CD4-positive, CD25-positive, alpha-beta regulatory T cell (primary cell): ENCODE results near the gene LY86. TPM values are rescaled to one million over a fixed set of nuclear protein-coding genes. Genes with fewer than 3 reads are reported as not detected.
"Not testable (repeated sequence)": the region's sequence is repeated elsewhere in the genome, so short reads cannot be mapped to it uniquely, and the experiment has no call there.

ENCODE experiments used
- ATAC-seq, 2 donors: fragments of 150-1000 bp; cut with Tn5 transposase; one replicate each; pipeline ENCODE4 v1.10.0; 2021; ENCODE audit warnings: low read depth in 2 of 2, moderate number of reproducible peaks in 2 of 2, moderate library complexity in 1 of 2
- DNase-seq, 3 donors: peaks; one replicate each; pipeline versions ENCODE4 v3.0.0 to v3.0.0-alpha.2; 2012 to 2022; ENCODE audit warnings: mixed read lengths in 1 of 3
- H3K27ac ChIP-seq: one replicate; pipeline ENCODE4 v1.7.0; 2013; ENCODE audit warnings: mild to moderate bottlenecking, low read length; ENCODE audit not compliant: insufficient read depth, poor library complexity, severe bottlenecking
- H3K27me3 ChIP-seq: one replicate; pipeline ENCODE4 v1.7.0; 2013; ENCODE audit warnings: low read length; ENCODE audit not compliant: control insufficient read depth, insufficient read depth
- H3K36me3 ChIP-seq: one replicate; pipeline ENCODE4 v1.7.0; 2013; ENCODE audit warnings: mild to moderate bottlenecking, low read length, moderate library complexity; ENCODE audit not compliant: control insufficient read depth, insufficient read depth
- H3K4me1 ChIP-seq: 2 replicates; pipeline ENCODE4 v1.7.0; 2013; ENCODE audit warnings: mild to moderate bottlenecking, low read length; ENCODE audit not compliant: insufficient read depth, control insufficient read depth, poor library complexity, severe bottlenecking
- H3K4me3 ChIP-seq: one replicate; pipeline ENCODE4 v1.7.0; 2013; ENCODE audit warnings: low read depth, mild to moderate bottlenecking, low read length, moderate library complexity
- H3K9me3 ChIP-seq, 2 experiments: 1 replicate in 1 of 2; 2 replicates in 1 of 2; pipeline ENCODE4 v1.7.0; 2013; ENCODE audit warnings: low read length in 2 of 2, mild to moderate bottlenecking in 1 of 2, moderate library complexity in 1 of 2; ENCODE audit not compliant: control insufficient read depth in 2 of 2
- H3K27ac Mint-ChIP-seq, 3 donors: one replicate each; pipeline ENCODE4 v1.8.0; 2020 to 2022; ENCODE audit warnings: mild to moderate bottlenecking in 3 of 3, mixed read lengths in 3 of 3, moderate library complexity in 2 of 3
- H3K27me3 Mint-ChIP-seq: one replicate; pipeline ENCODE4 v1.8.0; 2022; ENCODE audit warnings: mild to moderate bottlenecking, mixed read lengths
- H3K36me3 Mint-ChIP-seq: one replicate; pipeline ENCODE4 v1.8.0; 2020; ENCODE audit warnings: mixed read lengths
- H3K4me1 Mint-ChIP-seq, 4 donors: one replicate each; pipeline ENCODE4 v1.8.0; 2020 to 2022; ENCODE audit warnings: mixed read lengths in 4 of 4, mild to moderate bottlenecking in 1 of 4
- H3K4me3 Mint-ChIP-seq, 4 donors: one replicate each; pipeline ENCODE4 v1.8.0; 2020 to 2022; ENCODE audit warnings: mild to moderate bottlenecking in 4 of 4, mixed read lengths in 4 of 4, moderate library complexity in 3 of 4
- H3K9me3 Mint-ChIP-seq, 7 donors: one replicate each; pipeline ENCODE4 v1.8.0; 2020 to 2022; ENCODE audit warnings: mixed read lengths in 7 of 7, mild to moderate bottlenecking in 3 of 7, moderate library complexity in 2 of 7
- polyA plus RNA-seq, 4 donors: library from polyadenylated mRNA; unstranded; fragments of 300-500 nt; fragmentation: Illumina TruSeq; gene quantifications; one replicate each; pipeline ENCODE4 v1.2.3, GENCODE V29; 2021
- total RNA-seq: library from RNA; stranded (reverse); gene quantifications from one replicate; pipeline ENCODE4 v1.2.3, GENCODE V29; 2022

LY86 gene
- total and polyA plus RNA-seq, 5 donors from 2014 or later = 0.31 to 3.1 (median 1.4) TPM; not detected in 1

DNA sequence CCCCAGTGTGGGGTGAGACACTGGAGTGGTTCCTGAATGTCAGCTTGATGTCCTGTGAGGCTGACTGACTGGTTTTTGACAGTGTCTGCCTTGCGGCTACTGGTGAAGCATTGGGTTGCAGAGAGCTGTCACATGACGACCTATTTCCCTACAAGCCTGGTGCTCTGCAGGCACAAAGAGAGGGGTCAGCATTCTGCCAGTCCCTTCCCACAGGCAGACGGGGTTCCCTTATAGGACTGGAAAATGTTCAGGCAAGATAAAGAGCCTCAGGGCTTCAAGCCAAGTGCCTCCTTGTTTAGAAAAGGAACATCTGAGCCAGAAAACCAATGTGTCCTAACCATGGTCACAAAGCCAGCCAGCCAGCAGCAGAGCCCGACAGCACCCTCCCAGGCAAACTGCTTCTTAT, 11.0 kb downstream of the LY86 start:
- Histone ChIP-seq H3K4me3 (no peak overlapping the region), H3K4me1 (no peaks in the 10 kb centered on the region), H3K27me3 (no peaks in the 10 kb centered on the region), H3K9me3 (no peaks in the 10 kb centered on the region), H3K36me3 (no peaks in the 10 kb centered on the region), H3K27ac (no peak overlapping the region)
- DNase-seq (no peak), ATAC-seq (no peak)
- peaks cover 9% of the 10 kb centered on the region for H3K27me3 Mint-ChIP-seq
- peaks cover 0 to 7% (median 2%) of the 10 kb centered on the region in 7 donors for H3K9me3 Mint-ChIP-seq
- no peak overlapping the region for H3K4me3 Mint-ChIP-seq
- H3K27ac Mint-ChIP-seq = peak overlapping the region in 1 of 3 donors; percentile 38
- H3K4me1 Mint-ChIP-seq = peaks cover 0 to 19% (median 6%) of the 10 kb centered on the region in 4 donors
- no peaks in the 10 kb centered on the region for H3K36me3 Mint-ChIP-seq

DNA sequence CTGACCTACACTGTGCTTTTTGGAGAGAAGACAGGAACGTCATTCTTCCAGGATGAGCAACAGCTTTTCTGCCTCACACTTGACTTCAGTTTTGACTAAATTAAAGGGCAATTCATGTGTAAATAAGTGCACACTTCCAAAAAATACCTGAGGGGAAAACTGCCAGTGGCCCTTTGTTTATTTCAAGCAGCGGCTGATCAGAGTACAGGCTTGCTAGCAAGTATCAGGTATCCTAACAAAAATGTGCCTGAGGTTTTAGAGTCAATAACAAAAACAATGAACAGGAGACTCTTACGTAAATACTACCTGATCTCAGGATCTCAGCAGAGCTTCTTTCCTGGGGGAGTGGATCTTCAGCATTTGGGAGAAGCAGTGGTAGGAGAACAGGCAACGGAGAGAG, 12.4 kb downstream of the LY86 start:
- Mint-ChIP-seq H3K4me1 (peaks cover 0 to 19% (median 6%) of the 10 kb centered on the region in 4 donors), H3K27me3 (peaks cover 4% of the 10 kb centered on the region), H3K27ac (no peak overlapping the region), H3K36me3 (no peaks in the 10 kb centered on the region), H3K9me3 (peaks cover 0 to 6% (median 2%) of the 10 kb centered on the region in 7 donors), H3K4me3 (no peak overlapping the region)
- H3K36me3 ChIP-seq = no peaks in the 10 kb centered on the region
- no peaks in the 10 kb centered on the region for H3K9me3 ChIP-seq
- H3K4me3 ChIP-seq = no peak overlapping the region
- H3K27ac ChIP-seq = no peak overlapping the region
- H3K27me3 ChIP-seq = no peaks in the 10 kb centered on the region
- no peak for DNase-seq
- no peak for ATAC-seq
- H3K4me1 ChIP-seq = no peaks in the 10 kb centered on the region

DNA sequence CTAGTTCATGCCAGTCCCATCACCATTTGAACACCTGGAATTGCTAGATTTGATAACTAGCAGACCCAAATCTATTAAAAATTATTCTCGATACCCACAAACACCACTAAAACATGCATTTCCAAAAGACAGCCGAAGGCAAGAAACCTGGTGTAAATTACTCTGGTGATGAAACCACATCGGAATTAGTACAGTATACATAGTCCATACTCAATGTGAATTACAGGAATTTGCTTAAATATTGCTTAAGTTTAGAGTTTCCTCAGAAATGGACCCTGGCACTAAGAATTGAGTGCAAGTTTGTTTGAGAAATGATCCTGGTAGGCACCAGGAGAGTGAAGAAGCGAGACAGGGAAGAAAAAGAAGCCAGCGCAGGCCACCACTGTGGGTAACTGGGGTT, 13.7 kb downstream of the LY86 start:
- Mint-ChIP-seq H3K4me3 (no peak overlapping the region), H3K27me3 (peaks cover 4% of the 10 kb centered on the region), H3K36me3 (no peaks in the 10 kb centered on the region), H3K4me1 (peaks cover 0 to 6% (median 2%) of the 10 kb centered on the region in 4 donors), H3K9me3 (peaks cover 0 to 6% (median 2%) of the 10 kb centered on the region in 7 donors), H3K27ac (no peak overlapping the region)
- ATAC-seq = no peak
- H3K27ac ChIP-seq = no peak overlapping the region
- no peak for DNase-seq
- no peak overlapping the region for H3K4me3 ChIP-seq
- H3K27me3 ChIP-seq = no peaks in the 10 kb centered on the region
- no peaks in the 10 kb centered on the region for H3K9me3 ChIP-seq
- H3K4me1 ChIP-seq = no peaks in the 10 kb centered on the region
- no peaks in the 10 kb centered on the region for H3K36me3 ChIP-seq

DNA sequence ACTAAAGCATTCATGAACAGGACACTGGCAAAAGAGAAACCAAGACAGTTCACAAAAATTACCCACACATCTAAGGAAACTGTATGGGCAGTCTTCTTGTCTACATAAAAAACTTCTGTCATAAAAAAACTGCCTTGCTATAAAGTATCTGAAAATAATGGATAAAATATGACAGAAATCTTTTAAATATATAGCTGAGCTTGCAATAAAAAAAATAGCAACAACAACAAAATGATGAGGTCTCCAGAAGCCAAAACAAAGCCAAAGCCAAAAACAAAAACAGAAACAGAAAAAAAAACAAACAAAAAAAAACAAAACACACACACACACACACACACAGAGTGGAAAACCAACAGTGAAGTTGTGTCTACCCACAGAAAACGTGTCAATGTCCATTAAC, 14.8 kb downstream of the LY86 start:
- H3K9me3 ChIP-seq = no peaks in the 10 kb centered on the region
- ATAC-seq (no peak), DNase-seq (no peak)
- no peaks in the 10 kb centered on the region for H3K27me3 ChIP-seq
- Mint-ChIP-seq H3K4me3 (no peak overlapping the region), H3K9me3 (peaks cover 0 to 8% (median 2%) of the 10 kb centered on the region in 7 donors), H3K27me3 (peaks cover 8% of the 10 kb centered on the region), H3K27ac (no peak overlapping the region), H3K4me1 (peaks cover 0 to 7% (median 3%) of the 10 kb centered on the region in 4 donors), H3K36me3 (no peaks in the 10 kb centered on the region)
- no peaks in the 10 kb centered on the region for H3K4me1 ChIP-seq
- no peaks in the 10 kb centered on the region for H3K36me3 ChIP-seq
- H3K27ac ChIP-seq = no peak overlapping the region
- H3K4me3 ChIP-seq = no peak overlapping the region

DNA sequence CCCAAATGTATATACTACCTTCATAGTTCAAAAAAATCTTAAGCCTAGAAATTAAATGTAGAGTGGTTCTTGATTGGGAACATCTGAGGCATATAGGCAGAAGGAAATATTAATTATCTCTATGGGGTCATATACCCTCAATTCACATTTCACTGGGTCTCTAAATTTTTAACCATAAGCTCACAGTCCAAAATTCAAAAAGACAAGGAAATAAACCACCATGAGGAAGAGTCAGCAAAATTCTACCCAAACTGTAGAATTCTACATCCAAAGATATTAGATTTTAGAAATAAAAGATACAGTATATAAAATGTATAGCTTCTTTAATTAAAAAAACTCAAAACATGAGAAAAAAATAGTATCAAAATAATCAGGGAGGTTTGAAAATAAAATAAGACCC, 15.5 kb downstream of the LY86 start:
- Mint-ChIP-seq H3K27me3 (peaks cover 8% of the 10 kb centered on the region), H3K4me1 (peaks cover 0 to 12% (median 5%) of the 10 kb centered on the region in 4 donors), H3K9me3 (peaks cover 0 to 8% (median 2%) of the 10 kb centered on the region in 7 donors), H3K36me3 (no peaks in the 10 kb centered on the region), H3K27ac (no peak overlapping the region), H3K4me3 (no peak overlapping the region)
- Histone ChIP-seq H3K36me3 (no peaks in the 10 kb centered on the region), H3K27me3 (no peaks in the 10 kb centered on the region), H3K4me3 (no peak overlapping the region), H3K27ac (no peak overlapping the region), H3K4me1 (peaks cover 3% of the 10 kb centered on the region), H3K9me3 (no peaks in the 10 kb centered on the region)
- DNase-seq (no peak), ATAC-seq (no peak)

DNA sequence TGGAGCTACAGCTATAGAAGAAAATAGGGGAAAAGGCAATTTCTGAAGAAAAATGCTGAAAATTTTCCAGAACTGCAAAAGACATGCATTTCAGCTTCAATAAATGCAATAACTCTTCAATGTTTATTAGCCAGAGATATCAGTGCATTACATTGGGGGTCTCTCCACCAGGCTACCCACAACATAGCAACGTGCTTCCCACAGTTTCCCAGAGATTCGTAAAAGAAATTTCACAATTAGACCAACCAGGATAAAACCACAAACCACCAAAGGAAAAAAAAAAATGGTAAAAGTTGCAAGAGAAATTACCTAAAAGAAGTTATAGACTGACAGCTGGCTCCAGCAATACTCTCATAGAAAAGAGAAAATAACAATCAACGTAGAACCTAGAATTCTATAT, 16.0 kb downstream of the LY86 start:
- ATAC-seq (no peak), DNase-seq (no peak)
- Histone ChIP-seq H3K27ac (no peak overlapping the region), H3K36me3 (no peaks in the 10 kb centered on the region), H3K4me1 (peaks cover 9% of the 10 kb centered on the region), H3K9me3 (no peaks in the 10 kb centered on the region), H3K4me3 (no peak overlapping the region), H3K27me3 (no peaks in the 10 kb centered on the region)
- Mint-ChIP-seq H3K9me3 (peaks cover 0 to 8% (median 2%) of the 10 kb centered on the region in 7 donors), H3K4me1 (peaks cover 0 to 17% (median 7%) of the 10 kb centered on the region in 4 donors), H3K36me3 (no peaks in the 10 kb centered on the region), H3K27ac (no peak overlapping the region), H3K4me3 (no peak overlapping the region), H3K27me3 (peaks cover 8% of the 10 kb centered on the region)

DNA sequence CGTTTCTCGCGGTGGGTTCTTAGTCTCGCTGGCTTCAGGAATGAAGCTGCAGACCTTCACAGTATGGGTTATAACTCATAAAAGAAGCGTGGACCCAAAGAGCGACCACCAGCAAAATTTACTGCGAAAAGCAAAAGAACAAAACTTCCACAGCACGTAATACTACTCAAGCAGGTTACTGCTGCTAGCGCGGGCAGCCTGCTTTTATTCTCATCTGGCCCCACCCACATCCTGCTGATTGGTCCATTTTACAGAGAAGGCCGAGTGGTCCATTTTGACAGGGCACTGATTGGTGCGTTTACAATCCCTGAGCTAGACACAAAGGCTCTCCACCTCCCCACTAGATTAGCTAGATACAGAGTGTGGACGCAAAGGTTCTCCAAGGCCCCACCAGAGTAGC, 17.4 kb downstream of the LY86 start:
- ATAC-seq = no peak
- H3K36me3 Mint-ChIP-seq = no peaks in the 10 kb centered on the region
- no peaks in the 10 kb centered on the region for H3K36me3 ChIP-seq
- no peak overlapping the region for H3K27ac ChIP-seq
- no peak overlapping the region for H3K4me3 Mint-ChIP-seq
- peaks cover 22% of the 10 kb centered on the region for H3K4me1 ChIP-seq
- no peaks in the 10 kb centered on the region for H3K9me3 ChIP-seq
- H3K27ac Mint-ChIP-seq = peak overlapping the region in 1 of 3 donors; percentile 42
- H3K4me3 ChIP-seq = no peak overlapping the region
- H3K27me3 Mint-ChIP-seq = peaks cover 4% of the 10 kb centered on the region
- H3K9me3 Mint-ChIP-seq = peaks cover 0 to 6% (median 2%) of the 10 kb centered on the region in 7 donors
- H3K27me3 ChIP-seq = no peaks in the 10 kb centered on the region
- DNase-seq = no peak
- peaks cover 0 to 28% (median 10%) of the 10 kb centered on the region in 4 donors for H3K4me1 Mint-ChIP-seq

DNA sequence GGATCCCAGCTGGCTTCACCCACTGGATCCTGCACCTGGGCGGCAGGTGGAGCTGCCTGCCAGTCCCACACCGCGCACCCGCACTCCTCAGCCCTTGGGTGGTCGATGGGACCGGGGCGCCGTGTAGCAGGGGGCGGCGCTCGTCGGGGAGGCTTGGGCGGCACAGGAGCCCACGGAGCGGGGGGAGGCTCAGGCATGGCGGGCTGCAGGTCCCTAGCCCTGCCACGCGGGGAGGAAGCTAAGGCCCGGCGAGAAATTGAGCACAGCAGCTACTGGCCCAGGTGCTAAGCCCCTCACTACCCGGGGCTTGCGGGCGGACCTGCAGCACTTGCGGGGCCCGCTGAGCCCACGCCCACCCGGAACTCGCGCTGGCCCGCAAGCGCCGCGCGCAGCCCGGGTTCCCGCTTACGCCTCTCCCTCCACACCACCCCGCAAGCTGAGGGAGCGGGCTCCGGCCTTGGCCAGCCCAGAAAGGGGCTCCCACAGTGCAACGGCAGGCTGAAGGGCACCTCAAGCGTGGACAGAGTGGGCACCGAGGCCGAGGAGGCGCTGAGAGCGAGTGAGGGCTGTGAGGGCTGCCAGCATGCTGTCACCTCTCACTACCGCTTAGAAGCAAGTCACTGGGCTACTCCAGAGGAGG, 18.0 kb downstream of the LY86 start:
- DNase-seq, H3K27me3 Mint-ChIP-seq, H3K9me3 ChIP-seq, H3K36me3 Mint-ChIP-seq, H3K9me3 Mint-ChIP-seq, ATAC-seq, H3K4me3 Mint-ChIP-seq, H3K27ac ChIP-seq, H3K27me3 ChIP-seq, H3K27ac Mint-ChIP-seq, H3K36me3 ChIP-seq, H3K4me3 ChIP-seq: not testable (repeated sequence)
- H3K4me1 Mint-ChIP-seq = peaks cover 0 to 35% (median 12%) of the 10 kb centered on the region in 4 donors
- H3K4me1 ChIP-seq = peaks cover 28% of the 10 kb centered on the region
